Testis (tissue), 3 donors: Measurements from ENCODE around the gene IGF2R. TPM values are rescaled to one million over a fixed set of nuclear protein-coding genes. Genes with fewer than 3 reads are reported as not detected.
"Not testable (repeated sequence)": the region's sequence is repeated elsewhere in the genome, so short reads cannot be mapped to it uniquely, and the experiment has no call there.

Experiments
- DNase-seq: peaks from one replicate; pipeline ENCODE4 v3.0.0-alpha.2; 2019
- H3K27ac ChIP-seq, 2 donors: fragments of 200-600 bp; sonication (generic); one replicate each; pipeline ENCODE4 v1.5.1; 2019
- H3K27me3 ChIP-seq: fragments of 200-600 bp; sonication (generic); one replicate; pipeline ENCODE4 v1.5.1; 2019
- H3K36me3 ChIP-seq: fragments of 200-600 bp; sonication (generic); one replicate; pipeline ENCODE4 v1.5.1; 2017; ENCODE audit warnings: low read depth; ENCODE audit errors: missing control alignments
- H3K4me1 ChIP-seq: fragments of 200-600 bp; sonication (generic); one replicate; pipeline ENCODE4 v1.5.1; 2019
- H3K4me3 ChIP-seq, 2 donors: fragments of 200-600 bp; sonication (generic); one replicate each; pipeline ENCODE4 v1.5.1; 2017 to 2019
- H3K9me3 ChIP-seq: fragments of 200-600 bp; sonication (generic); one replicate; pipeline ENCODE4 v1.5.1; 2017
- CTCF ChIP-seq, 3 experiments: fragments of 450-650 bp in 2 of 3; fragments of 200-600 bp in 1 of 3; sonication (generic) in 1 of 3; IDR thresholded peaks; one replicate each; pipeline ENCODE4 v1.5.1; 2016 to 2019; ENCODE audit warnings: antibody characterized with exemption in 3 of 3, mild to moderate bottlenecking in 2 of 3, moderate library complexity in 1 of 3
- POLR2A ChIP-seq: fragments of 450-650 bp; IDR thresholded peaks from one replicate; pipeline ENCODE4 v1.6.1; 2017; ENCODE audit warnings: antibody characterized with exemption, mild to moderate bottlenecking, moderate library complexity
- WGBS, 2 donors: methylation state at CpG; one replicate each; pipeline ENCODE4 v1.1.5; 2018; 5-methylcytosine and 5-hydroxymethylcytosine counted together
- intact Hi-C: fragments of 100-400 bp; cut with DNase I; formaldehyde crosslinking; loops from one replicate; pipeline ENCODE4 v1.15.1; 2023; ENCODE audit warnings: low total_unique reads
- polyA plus RNA-seq: library from polyadenylated mRNA; stranded (reverse); fragments of 350-450 nt; fragmentation: Illumina TruSeq; extraction: RNeasy Lipid Tissue Mini Kit (QIAGEN cat#74804); gene quantifications from one replicate; pipeline ENCODE4 v1.2.3, GENCODE V29; 2014; ENCODE audit warnings: low read depth, low replicate concordance; ENCODE audit not compliant: insufficient read depth
- total RNA-seq, 2 donors: library from RNA; depleted of rRNA; stranded (reverse); fragments of >200 nt; gene quantifications; one replicate each; pipeline ENCODE4 v1.2.3, GENCODE V29; 2016

The IGF2R gene
- total and polyA plus RNA-seq, 3 donors from 2014 or later: 47.3 to 109 (median 84.6) TPM

- H3K27me3 ChIP-seq: no peaks in the 10 kb centered on the region
- H3K4me1 ChIP-seq: no peaks in the 10 kb centered on the region
- H3K36me3 ChIP-seq: no peaks in the 10 kb centered on the region
- no peaks in the 10 kb centered on the region for H3K9me3 ChIP-seq
- WGBS, 2 donors: 72 to 85% methylated on average over 2 of the region's 2 CpGs
- no peak overlapping the region for H3K27ac ChIP-seq
- intact Hi-C loops: no loop called here
- H3K4me3 ChIP-seq: no peak overlapping the region
- no peak for TF ChIP-seq POLR2A
- no peak for TF ChIP-seq CTCF (IDR thresholded peaks at IDR 0.05)
- DNase-seq: no peak
Observed at GRCh38 chr6:159964046-159964445, 4.8 kb upstream of the IGF2R start.

DNA sequence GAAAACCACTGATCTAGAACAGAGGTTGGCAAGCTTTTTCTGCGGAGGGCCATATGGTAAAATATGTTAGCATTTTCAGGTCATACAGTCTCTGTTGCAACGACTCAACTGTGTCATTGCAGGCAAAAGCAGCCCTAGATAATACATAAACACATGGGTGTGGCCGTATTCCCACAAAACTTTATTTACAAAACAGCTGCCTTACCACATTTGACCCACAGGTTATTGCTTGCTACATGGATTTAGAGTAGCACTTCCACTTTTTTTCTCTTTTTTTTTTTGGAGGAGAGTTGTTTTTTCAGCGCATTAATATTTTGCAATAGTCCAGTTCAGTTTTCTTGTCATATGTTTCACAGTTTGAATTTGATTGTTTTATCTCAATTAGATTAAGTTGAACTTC is 2.5 kb upstream of the IGF2R start:
- intact Hi-C loops: no loop called here
- TF ChIP-seq CTCF (IDR thresholded peaks at IDR 0.05): no peak
- TF ChIP-seq POLR2A: no peak
- H3K4me1 ChIP-seq: peaks cover 12% of the 10 kb centered on the region
- H3K9me3 ChIP-seq: no peaks in the 10 kb centered on the region
- H3K4me3 ChIP-seq: no peak overlapping the region
- no peak overlapping the region for H3K27ac ChIP-seq
- H3K36me3 ChIP-seq: no peaks in the 10 kb centered on the region
- DNase-seq: no peak
- 70 to 83% methylated on average over 4 of the region's 4 CpGs for WGBS, 2 donors
- H3K27me3 ChIP-seq: no peaks in the 10 kb centered on the region

DNA sequence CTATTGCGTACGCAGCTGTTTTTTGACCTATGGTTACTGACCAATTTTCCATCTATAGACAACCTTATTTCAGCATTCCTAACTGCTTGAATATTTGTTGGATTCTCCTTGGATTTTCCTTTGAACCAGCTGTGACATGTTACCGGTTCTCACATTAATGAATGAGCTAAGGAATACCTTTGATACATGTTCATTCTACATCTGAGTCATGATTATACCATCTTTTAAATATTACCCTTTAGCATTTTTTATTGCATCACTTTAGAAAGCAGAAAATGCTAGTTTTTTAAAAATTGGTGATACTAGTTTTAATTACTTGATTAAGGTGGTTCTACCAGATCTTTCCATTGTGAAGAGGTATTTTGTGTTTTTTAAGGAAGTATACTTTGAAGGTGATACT is 1.9 kb upstream of the IGF2R start:
- TF ChIP-seq POLR2A (no peak), CTCF (IDR thresholded peaks at IDR 0.05) (no peak)
- DNase-seq: no peak
- H3K4me3 ChIP-seq: no peak overlapping the region
- no peaks in the 10 kb centered on the region for H3K36me3 ChIP-seq
- no peak overlapping the region for H3K27ac ChIP-seq
- no peaks in the 10 kb centered on the region for H3K27me3 ChIP-seq
- no peaks in the 10 kb centered on the region for H3K9me3 ChIP-seq
- intact Hi-C loops: no loop called here
- H3K4me1 ChIP-seq: peaks cover 12% of the 10 kb centered on the region
- WGBS, 2 donors: 72 to 76% methylated on average over 3 of the region's 3 CpGs

DNA sequence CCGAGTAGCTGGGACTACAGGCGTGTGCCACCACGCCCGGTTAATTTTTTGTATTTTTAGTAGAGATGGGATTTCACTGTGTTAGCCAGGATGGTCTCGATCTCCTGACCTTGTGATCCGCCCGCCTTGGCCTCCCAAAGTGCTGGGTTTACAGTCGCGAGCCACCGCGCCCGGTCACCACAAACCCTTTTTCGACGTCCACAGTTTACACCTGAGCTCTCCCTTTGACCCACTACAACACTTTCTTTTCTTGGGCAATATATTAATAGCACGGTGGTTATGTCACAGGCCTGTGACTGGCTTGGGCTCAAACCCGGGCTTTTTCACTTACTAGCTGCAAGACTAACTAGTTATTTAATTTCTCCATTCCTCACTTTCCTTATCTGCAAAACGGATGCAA is 1.3 kb upstream of the IGF2R start:
- DNase-seq, H3K36me3 ChIP-seq, H3K4me3 ChIP-seq, H3K27me3 ChIP-seq, intact Hi-C loops, H3K9me3 ChIP-seq, H3K27ac ChIP-seq: not testable (repeated sequence)
- WGBS, 2 donors: 77 to 81% methylated on average over 17 of the region's 17 CpGs
- peaks cover 12% of the 10 kb centered on the region for H3K4me1 ChIP-seq

DNA sequence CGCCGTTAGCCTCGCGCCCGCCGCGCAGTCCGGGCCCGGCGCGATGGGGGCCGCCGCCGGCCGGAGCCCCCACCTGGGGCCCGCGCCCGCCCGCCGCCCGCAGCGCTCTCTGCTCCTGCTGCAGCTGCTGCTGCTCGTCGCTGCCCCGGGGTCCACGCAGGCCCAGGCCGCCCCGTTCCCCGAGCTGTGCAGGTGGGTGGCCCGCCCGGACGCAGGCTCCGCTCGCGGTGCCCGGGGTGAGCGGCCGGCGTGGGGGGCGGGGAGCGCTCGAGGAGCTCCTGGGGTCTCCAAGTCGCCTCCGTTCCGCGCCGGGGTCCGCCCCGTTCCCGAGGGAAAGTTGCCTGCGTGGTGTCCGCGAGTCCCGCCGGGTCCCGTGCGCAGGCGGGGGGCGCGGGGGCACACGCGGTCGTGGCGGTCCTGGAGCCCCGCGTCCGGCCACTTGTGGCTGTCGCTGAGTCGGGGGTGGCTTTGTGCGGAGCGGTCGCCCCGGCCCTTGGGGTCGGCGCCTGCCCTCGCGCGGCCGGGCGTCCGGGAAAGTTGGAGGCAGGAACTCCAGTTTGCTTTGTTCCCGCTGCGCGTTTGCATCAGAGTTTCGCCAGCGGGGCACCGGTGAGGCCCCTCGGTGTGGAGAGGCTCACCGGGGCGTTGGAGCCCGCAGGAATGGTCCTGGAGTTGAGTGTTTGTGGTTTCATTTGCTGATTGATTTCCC is 476 bp downstream of the IGF2R start:
- Histone ChIP-seq H3K27ac (peak overlapping the region; percentile 88 to 92), H3K4me1 (peaks cover 12% of the 10 kb centered on the region), H3K36me3 (no peaks in the 10 kb centered on the region), H3K4me3 (peak overlapping the region; percentile 77 to 89), H3K9me3 (no peaks in the 10 kb centered on the region), H3K27me3 (no peaks in the 10 kb centered on the region)
- intact Hi-C loops: no loop called here
- peak; percentile 36 for DNase-seq
- TF ChIP-seq CTCF (IDR thresholded peaks at IDR 0.05) (no peak), POLR2A (no peak)
- 0 to 3% methylated on average over 7 to 75 of the region's 91 CpGs for WGBS, 2 donors
